Muscle layer of duodenum (tissue), 2 donors: ENCODE data around the gene STIM1.

ENCODE experiments used
- H3K27ac ChIP-seq: one replicate; pipeline ENCODE4 v1.7.0; 2013; ENCODE audit warnings: mild to moderate bottlenecking, low read length
- H3K27me3 ChIP-seq: one replicate; pipeline ENCODE4 v1.7.0; 2013; ENCODE audit warnings: low read depth, mild to moderate bottlenecking, control low read depth, low read length
- H3K36me3 ChIP-seq, 2 donors: one replicate each; pipeline ENCODE4 v1.7.0; 2013; ENCODE audit warnings: low read length in 2 of 2, control low read depth in 1 of 2, mild to moderate bottlenecking in 1 of 2; ENCODE audit not compliant: insufficient read depth in 2 of 2, control insufficient read depth in 1 of 2
- H3K4me1 ChIP-seq, 2 donors: one replicate each; pipeline ENCODE4 v1.7.0; 2013; ENCODE audit warnings: low read length in 2 of 2, mild to moderate bottlenecking in 2 of 2, control low read depth in 1 of 2, moderate library complexity in 1 of 2; ENCODE audit not compliant: insufficient read depth in 2 of 2, control insufficient read depth in 1 of 2
- H3K4me3 ChIP-seq, 2 donors: one replicate each; pipeline ENCODE4 v1.7.0; 2013; ENCODE audit warnings: low read length in 2 of 2, low read depth in 1 of 2, mild to moderate bottlenecking in 1 of 2
- H3K9me3 ChIP-seq, 2 donors: one replicate each; pipeline ENCODE4 v1.7.0; 2013; ENCODE audit warnings: low read length in 2 of 2, control low read depth in 1 of 2, mild to moderate bottlenecking in 1 of 2; ENCODE audit not compliant: control insufficient read depth in 1 of 2
- donor health status: healthy.

The STIM1 gene

GRCh38 chr11:3942160-3942955, 86.9 kb downstream of the STIM1 start:
- Histone ChIP-seq H3K4me1 (peaks cover 29 to 30% of the 10 kb centered on the region in 2 donors), H3K27ac (no peak overlapping the region), H3K9me3 (no peaks in the 10 kb centered on the region), H3K4me3 (no peak overlapping the region), H3K36me3 (peaks cover 0 to 4% of the 10 kb centered on the region in 2 donors), H3K27me3 (no peaks in the 10 kb centered on the region)

- peaks cover 32 to 35% of the 10 kb centered on the region in 2 donors for H3K4me1 ChIP-seq
- no peaks in the 10 kb centered on the region for H3K27me3 ChIP-seq
- H3K9me3 ChIP-seq = no peaks in the 10 kb centered on the region
- H3K4me3 ChIP-seq = no peak overlapping the region
- H3K27ac ChIP-seq = no peak overlapping the region
- H3K36me3 ChIP-seq = peaks cover 0 to 4% of the 10 kb centered on the region in 2 donors
These were observed 87.6 kb downstream of the STIM1 start for GRCh38 chr11:3942956-3943497.

GRCh38 chr11:3944198-3944597, 88.7 kb downstream of the STIM1 start:
- H3K36me3 ChIP-seq = peaks cover 0 to 4% of the 10 kb centered on the region in 2 donors
- H3K27me3 ChIP-seq = no peaks in the 10 kb centered on the region
- no peak overlapping the region for H3K4me3 ChIP-seq
- H3K9me3 ChIP-seq = no peaks in the 10 kb centered on the region
- H3K4me1 ChIP-seq = peaks cover 32 to 37% of the 10 kb centered on the region in 2 donors
- peak overlapping the region; percentile 57 for H3K27ac ChIP-seq

- no peaks in the 10 kb centered on the region for H3K27me3 ChIP-seq
- H3K9me3 ChIP-seq = no peaks in the 10 kb centered on the region
- H3K4me1 ChIP-seq = peaks cover 42 to 50% of the 10 kb centered on the region in 2 donors
- no peaks in the 10 kb centered on the region for H3K36me3 ChIP-seq
- peak overlapping the region; percentile 6 to 19 for H3K4me3 ChIP-seq
- H3K27ac ChIP-seq = peak overlapping the region; percentile 92
These were observed 91.1 kb downstream of the STIM1 start for GRCh38 chr11:3946455-3947017.

- no peaks in the 10 kb centered on the region for H3K9me3 ChIP-seq
- peaks cover 44 to 55% of the 10 kb centered on the region in 2 donors for H3K4me1 ChIP-seq
- H3K4me3 ChIP-seq = peak overlapping the region; percentile 19 to 27
- H3K27ac ChIP-seq = peak overlapping the region; percentile 92
- no peaks in the 10 kb centered on the region for H3K36me3 ChIP-seq
- no peaks in the 10 kb centered on the region for H3K27me3 ChIP-seq
These were observed 91.6 kb downstream of the STIM1 start for GRCh38 chr11:3947061-3947460.

DNA sequence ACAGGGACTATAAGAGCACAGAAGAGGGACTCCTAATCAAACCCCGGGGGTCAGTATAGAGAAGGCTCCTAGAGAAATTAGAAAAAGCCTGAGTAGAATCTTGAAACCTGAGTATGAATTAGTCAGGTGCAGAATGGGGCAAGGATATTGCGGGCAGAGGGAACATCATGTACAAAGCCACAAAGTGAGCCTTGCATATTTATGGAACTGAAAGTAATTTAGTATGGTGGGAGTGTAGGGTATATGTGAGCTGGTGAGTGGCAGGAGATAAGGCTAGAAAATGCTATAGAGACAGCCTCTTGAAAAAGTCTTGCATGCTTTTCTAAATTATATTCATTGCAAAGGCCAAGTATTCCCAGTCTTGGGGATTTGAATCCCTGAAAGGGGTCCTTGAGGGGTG, 93.7 kb downstream of the STIM1 start:
- no peak overlapping the region for H3K27ac ChIP-seq
- no peaks in the 10 kb centered on the region for H3K36me3 ChIP-seq
- no peak overlapping the region for H3K4me3 ChIP-seq
- peaks cover 30 to 48% of the 10 kb centered on the region in 2 donors for H3K4me1 ChIP-seq
- H3K9me3 ChIP-seq = no peaks in the 10 kb centered on the region
- no peaks in the 10 kb centered on the region for H3K27me3 ChIP-seq

DNA sequence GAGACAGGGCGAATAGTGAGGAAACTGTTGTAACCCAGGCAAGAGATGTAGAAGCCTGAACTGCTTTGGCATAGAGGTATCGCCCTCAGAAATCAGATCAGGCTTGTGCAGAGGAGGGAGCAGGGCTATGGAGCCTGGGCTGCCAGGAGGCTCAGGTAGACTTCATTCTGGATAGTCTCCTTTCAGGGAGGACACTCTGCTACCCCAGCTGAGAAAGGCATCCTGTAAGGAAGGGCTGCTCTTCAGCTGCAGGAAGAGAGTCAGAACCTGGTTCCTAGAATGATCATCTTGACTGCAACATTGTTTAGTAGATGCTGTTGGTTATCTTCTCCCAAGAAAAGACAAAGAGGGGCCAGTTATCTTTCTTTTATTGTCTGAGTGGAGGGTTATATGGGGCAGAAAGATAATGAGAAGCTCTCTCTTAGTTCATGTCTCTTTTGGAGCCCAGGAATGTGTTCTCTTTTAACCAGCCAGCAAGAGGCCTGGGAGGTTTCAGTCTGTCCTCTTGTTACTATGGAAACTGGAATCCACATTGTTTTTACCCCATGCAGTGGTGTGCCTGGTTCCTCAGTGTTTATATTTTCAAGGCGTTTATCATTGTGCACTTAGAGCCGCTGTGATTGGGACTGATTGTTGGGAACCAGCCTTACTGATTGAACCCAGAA, 95.7 kb downstream of the STIM1 start:
- Histone ChIP-seq H3K4me1 (peaks cover 29 to 43% of the 10 kb centered on the region in 2 donors), H3K27ac (no peak overlapping the region)

GRCh38 chr11:3952715-3953114, 97.3 kb downstream of the STIM1 start:
- no peaks in the 10 kb centered on the region for H3K9me3 ChIP-seq
- no peaks in the 10 kb centered on the region for H3K27me3 ChIP-seq
- peaks cover 13 to 27% of the 10 kb centered on the region in 2 donors for H3K4me1 ChIP-seq
- no peak overlapping the region for H3K4me3 ChIP-seq
- H3K27ac ChIP-seq = no peak overlapping the region
- no peaks in the 10 kb centered on the region for H3K36me3 ChIP-seq

More for the DNA sequence above, 95.7 kb downstream of the STIM1 start:
- no peaks in the 10 kb centered on the region for H3K9me3 ChIP-seq
- H3K4me3 ChIP-seq = no peak overlapping the region
- no peaks in the 10 kb centered on the region for H3K36me3 ChIP-seq
- no peaks in the 10 kb centered on the region for H3K27me3 ChIP-seq

GRCh38 chr11:3953327-3953726, 97.9 kb downstream of the STIM1 start:
- Histone ChIP-seq H3K36me3 (no peaks in the 10 kb centered on the region), H3K27ac (no peak overlapping the region), H3K4me3 (no peak overlapping the region), H3K4me1 (peaks cover 13 to 25% of the 10 kb centered on the region in 2 donors), H3K9me3 (no peaks in the 10 kb centered on the region), H3K27me3 (no peaks in the 10 kb centered on the region)

DNA sequence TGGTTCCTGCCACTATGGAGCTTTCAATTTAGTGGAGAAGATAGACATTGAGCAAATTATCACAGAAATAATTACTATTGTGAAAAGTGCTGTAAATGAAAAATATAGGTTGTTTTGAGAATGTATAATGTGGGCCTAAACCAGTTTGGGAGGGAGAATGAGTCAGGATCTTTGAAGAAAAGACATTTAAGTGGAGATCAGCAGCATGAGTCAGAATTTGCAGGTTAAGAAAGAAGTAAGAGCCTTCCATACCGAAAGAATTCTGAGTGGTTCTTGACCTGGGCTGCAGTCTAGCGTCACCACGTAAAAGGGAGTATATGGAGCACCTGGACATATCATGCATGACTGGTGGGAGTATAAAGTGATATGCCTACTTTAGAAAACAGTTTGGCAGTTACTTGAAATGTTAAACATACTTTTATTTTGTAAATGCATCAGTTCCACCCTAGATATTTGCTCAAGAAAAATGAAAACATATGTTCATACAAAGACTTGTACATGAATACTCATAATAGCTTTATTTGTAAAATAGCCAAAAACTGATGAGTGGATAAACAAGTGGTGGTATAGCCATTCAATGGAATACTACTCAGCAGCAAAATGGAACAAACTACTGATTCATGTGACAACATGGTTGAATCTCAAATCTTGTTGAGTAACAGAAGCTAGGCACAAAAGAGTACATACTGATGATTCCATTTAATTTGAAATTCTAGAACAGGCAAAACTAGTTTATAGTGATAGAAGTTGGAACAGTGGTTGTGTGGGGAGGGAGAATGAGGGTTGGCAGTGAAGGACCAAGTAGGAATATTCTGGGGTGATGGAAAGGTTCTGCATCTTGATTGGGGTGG, 99.2 kb downstream of the STIM1 start:
- Histone ChIP-seq H3K4me3 (no peak overlapping the region), H3K4me1 (peaks cover 13 to 20% of the 10 kb centered on the region in 2 donors), H3K9me3 (no peaks in the 10 kb centered on the region), H3K27me3 (no peaks in the 10 kb centered on the region), H3K36me3 (no peaks in the 10 kb centered on the region), H3K27ac (no peak overlapping the region)
